PC-9 (cell line): ENCODE data around the gene SLC4A4.

Source experiments
- CTCF ChIP-seq: fragments of 200-600 bp; sonication (generic); conservative IDR thresholded peaks from 2 replicates; pipeline ENCODE4 v1.6.1; 2017; ENCODE audit warnings: mixed run types, antibody characterized with exemption, mild to moderate bottlenecking, moderate library complexity
- EZH2 ChIP-seq: fragments of 200-600 bp; sonication (generic); IDR thresholded peaks from 2 replicates; pipeline ENCODE4 v1.8.0; 2017; ENCODE audit warnings: antibody characterized with exemption, low read depth

- no peak for TF ChIP-seq CTCF
- TF ChIP-seq EZH2, result no peak
These were observed 270.8 kb downstream of the SLC4A4 start for GRCh38 chr4:71609651-71610050.
